GM15510 (cell line): Measurements from ENCODE around the gene SLC6A8.

ENCODE experiments used
- POLR2A ChIP-seq: IDR thresholded peaks from 3 replicates; pipeline ENCODE4 v1.6.1; 2011; ENCODE audit warnings: borderline replicate concordance; ENCODE audit not compliant: insufficient read length; ENCODE audit errors: extremely low read depth

Gene SLC6A8

DNA sequence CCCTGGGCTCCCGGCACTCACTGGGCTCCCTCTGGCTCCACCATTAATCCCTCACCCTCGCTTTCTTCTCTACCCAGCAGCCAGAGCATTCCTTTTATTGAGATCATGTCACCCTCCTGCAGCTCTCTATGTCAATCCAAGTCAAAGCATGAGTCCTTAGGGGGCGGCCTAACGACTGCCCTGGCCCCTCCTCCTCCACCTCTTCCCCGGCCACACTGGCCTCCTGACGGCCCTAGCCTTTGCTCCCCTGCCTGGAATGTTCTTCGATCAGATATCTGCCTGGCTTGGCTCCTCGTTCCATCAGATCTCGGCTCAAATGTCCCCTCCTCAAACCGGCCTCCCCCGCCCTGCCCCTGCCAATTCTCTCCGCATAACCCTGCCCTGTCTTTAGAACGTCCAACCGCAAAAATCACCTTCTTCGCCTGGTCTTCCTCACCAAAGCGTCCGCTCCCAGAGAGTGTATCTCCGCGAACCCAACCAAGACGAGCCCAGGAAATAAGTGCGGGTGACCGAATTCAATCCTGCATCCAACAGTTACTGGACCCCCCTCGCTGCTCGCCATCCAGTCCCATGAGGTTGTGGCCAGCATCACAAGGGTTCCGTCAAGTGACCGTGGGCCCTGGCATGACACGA lies 13.4 kb upstream of the SLC6A8 start:
- no peak for TF ChIP-seq POLR2A

DNA sequence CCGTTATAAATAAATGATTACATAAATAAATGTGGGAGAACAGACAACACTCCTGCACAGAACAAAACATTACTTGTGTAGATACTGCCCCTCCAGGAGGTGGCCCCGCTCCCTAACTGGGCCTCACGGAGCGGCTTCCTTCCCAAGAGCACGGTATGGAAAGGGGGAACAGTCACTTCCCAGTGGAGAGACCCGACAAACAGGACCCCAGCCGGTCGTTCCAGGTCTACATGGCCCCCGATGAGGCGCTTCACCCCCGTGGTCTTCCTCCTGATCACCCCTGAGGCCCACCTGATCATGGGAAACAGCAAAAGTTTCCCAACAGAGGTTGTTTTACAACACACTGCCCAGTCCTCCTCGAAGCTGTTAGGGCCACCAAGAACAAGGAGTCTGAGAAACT lies 6.6 kb upstream of the SLC6A8 start:
- no peak for TF ChIP-seq POLR2A

DNA sequence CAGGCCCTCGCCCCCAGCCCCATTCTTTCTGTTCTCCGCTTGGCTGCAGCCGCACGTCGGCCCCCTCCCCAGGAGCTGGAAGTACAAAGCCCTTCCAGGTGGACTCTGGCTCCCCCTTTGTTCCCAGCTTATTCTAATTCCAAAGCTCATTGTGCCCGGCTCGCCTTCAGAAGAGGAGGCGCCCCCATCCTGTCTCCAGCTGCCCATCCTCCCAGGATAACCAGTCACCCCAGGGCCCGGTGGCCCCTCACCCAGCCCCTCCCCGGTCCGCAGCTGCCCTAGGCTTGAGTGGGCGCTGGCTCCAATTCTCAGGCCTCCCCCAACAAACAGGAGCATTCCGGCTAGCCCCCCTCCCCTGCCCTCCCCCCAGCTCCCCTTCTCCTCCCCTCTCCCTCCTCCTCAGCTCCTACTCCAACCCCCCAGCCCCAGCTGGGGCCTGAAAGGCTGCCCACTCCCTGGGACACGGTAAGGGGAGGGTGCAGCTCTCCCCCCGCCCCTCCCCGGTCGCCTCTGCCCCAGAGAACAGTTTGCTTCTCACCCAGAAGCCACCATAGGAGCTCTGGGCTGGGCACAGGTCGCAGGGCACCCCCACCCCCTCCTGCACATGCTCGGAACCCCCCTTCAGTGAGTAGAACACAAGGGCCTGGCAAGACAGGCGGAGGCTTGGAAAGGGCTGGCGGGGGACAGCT lies 3.1 kb upstream of the SLC6A8 start:
- TF ChIP-seq POLR2A = no peak

DNA sequence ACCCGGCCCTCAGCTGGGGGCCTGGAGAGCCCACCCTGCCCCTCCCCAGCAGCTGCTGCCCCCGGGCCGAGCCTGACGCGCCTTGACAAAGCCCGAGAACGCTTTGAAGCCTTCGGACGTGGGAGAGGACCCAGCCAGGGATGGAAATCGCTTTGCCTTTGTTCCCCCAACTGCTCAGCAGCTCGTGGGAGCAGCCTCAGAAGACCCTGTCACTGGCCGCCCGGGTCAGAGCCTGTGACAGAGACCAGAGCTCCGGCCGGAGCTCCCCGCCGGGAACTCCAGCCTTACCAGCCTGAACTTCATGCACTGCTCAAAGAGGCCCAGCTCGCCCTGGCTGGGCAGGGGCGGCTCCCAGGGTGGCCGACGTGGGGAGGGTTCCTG lies 2.6 kb upstream of the SLC6A8 start:
- TF ChIP-seq POLR2A = no peak

DNA sequence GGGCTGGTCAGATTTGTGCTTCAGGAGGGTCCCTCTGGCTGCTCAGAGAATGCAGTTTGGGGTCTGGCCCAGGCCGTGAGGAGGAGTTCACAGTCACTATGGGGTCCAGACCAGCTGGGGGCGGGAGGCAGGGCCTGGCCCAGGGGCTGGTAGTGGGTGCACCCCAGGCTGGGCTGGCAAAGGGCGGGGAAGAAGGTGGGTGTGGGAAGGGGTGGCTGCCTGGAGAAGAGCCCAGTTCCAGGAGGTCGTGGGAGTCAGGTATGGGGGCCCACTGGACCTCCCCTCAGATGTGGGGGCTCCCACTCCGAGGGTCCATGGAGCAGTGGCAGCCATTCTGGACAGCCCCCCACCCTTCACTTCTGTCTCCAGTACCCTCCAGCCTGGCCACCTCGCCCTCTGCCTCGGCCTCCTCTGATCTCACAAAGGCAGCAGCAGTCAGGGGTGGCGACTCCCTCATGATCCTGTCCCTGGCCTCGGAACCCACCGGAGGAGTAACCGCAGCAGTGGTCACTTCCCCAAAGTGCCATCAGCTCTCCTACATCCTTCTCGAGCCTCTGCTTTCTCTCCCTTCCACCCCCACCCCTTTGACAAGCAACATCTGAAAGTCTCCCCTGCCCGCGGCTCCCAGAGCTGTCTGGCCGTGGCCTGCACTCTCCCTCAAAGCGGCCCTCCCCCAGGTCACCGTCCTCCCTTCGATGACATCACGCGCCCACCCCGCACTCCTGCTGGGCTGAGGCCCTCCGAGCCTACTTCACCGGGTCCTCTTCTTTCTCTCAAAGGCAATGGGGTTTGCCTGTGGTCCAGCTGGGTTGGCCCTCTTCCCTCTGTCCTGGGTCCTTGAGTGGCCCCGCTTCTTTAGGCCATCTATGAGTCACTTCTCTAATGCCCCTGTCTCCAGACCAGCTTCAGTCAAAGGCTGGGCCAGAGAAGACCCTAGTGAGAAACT lies 1.7 kb upstream of the SLC6A8 start:
- TF ChIP-seq POLR2A = no peak

DNA sequence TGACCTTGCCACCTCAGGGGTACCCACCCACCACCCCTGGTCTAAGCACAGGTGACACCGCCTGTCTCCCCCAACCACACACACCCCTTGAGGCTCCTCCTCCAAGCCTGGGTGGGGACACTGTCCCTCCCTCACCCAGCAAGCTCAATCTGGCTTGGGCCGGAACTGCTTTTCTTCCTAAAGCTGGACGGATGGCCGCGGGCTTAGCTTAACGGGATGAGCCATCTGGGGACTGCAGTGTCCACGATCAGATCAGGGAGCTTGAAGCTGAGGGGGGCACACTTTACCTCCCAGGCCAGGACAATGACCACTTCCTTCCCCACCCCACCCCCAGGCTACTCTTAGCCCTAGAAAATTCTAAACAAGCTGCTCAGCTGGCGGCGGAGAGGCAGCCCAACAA lies 1.0 kb upstream of the SLC6A8 start:
- TF ChIP-seq POLR2A = no peak

DNA sequence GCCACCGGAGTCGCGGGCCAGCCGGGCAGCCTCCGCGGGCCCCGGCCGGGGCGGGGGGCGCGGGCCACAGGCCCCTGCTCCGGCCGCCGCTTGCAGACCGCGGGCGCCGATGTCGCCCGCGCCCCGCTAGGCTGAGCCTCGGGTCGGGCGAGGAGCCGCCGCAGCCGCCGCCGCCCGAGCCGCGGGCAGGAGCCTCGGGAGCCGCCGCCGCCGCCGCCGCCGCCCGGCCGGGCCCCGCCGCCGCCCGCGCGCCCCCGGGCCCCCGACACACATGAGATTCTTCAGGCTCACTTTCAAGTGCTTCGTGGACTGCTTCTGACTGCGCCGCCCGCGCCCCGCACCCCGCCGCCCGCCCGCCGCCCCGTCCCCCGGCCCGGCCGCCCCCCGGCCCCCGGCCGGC lies 345 bp downstream of the SLC6A8 start:
- no peak for TF ChIP-seq POLR2A

DNA sequence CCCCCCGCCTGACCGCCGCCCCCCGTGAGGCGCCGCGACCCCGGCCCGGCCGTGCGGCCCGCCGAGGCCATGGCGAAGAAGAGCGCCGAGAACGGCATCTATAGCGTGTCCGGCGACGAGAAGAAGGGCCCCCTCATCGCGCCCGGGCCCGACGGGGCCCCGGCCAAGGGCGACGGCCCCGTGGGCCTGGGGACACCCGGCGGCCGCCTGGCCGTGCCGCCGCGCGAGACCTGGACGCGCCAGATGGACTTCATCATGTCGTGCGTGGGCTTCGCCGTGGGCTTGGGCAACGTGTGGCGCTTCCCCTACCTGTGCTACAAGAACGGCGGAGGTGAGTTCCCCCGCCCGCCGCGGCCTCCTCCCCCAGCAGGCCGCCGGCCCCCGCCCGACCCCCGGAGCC lies 780 bp downstream of the SLC6A8 start:
- TF ChIP-seq POLR2A = no peak

DNA sequence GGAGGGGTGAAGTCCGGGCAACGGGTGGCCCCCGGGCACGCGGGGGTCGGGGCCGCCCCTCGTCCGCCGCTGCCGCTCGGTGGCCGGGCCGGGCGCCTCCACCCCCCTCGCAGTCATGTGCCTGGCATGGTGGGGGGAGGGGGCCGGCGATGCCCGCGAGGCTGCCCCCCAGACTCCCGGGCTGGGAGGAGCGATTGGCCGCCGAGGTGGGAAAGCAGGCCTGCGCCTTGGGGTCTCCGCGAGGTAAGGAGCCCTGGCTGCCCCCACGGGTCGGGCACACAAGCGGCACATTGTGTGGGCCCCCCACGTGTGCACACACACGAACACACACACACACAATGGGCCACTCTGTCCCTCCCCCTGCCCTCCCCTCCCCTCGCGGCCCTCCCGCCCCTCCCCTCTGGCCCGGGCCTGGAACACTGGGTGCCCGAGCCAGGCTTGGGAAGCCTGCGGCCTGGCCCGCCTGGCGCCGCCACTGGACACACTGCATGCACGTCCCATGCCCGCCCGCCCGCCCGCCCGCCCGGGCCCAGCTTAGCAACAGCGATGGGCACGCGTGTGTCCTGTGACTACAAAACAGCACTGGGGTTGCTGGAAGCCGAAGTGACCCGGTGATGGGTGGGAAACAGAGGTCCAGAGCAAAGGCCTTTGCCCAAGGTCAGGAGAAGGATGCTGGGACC lies 1.3 kb downstream of the SLC6A8 start:
- no peak for TF ChIP-seq POLR2A

DNA sequence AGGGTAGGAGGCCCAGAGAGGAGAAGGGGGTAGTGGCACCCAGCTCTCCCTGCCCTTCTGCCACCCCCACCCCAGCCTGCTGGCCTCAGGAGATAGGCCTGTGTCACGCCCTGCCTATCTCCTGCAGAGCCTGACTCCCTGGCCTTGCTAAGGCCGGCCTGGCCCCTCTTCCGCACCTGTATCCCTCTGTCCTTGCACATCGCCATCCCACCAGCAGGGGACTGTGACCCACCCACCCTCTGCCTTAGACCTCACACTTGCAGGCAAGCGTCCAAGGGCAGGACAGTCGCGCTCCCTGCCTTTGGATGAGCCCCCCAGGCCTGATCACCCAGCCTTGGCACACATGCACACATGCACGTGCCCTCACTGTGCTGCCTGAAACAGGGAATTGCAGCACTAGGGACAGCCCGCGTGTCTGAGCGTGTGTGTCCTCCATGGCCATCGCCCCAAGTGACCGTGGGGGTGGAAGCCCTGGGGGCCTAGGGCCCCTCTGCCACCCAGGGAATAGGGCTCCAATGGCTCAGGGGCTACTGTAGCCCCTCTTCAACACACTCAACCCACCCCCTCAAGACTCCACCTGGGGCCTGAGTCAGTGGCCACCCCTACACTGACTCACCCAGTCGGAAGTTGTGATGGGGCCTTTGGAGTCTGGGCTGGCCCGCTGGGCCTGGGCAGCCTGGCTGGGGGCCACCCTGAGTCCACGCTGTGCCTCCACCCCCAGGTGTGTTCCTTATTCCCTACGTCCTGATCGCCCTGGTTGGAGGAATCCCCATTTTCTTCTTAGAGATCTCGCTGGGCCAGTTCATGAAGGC lies 2.1 kb downstream of the SLC6A8 start:
- TF ChIP-seq POLR2A = no peak

DNA sequence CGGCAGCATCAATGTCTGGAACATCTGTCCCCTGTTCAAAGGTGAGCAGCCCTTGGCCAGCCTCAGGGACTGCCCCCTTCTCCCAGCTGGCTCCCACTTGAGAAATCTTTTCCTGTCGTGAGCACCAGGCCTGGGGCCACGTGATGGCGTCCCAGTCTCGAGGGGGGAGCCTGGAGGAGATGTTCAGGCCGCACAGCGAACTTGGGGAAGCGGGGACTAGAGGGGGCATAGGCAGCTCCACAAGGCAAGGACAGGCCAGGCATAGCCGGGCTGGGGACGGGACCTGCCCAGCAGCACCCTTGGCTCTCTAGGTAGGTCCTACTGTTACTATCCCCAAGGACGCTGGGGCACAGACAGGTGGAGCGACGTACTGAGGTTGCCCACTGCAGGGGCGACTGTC lies 2.7 kb downstream of the SLC6A8 start:
- TF ChIP-seq POLR2A = no peak

DNA sequence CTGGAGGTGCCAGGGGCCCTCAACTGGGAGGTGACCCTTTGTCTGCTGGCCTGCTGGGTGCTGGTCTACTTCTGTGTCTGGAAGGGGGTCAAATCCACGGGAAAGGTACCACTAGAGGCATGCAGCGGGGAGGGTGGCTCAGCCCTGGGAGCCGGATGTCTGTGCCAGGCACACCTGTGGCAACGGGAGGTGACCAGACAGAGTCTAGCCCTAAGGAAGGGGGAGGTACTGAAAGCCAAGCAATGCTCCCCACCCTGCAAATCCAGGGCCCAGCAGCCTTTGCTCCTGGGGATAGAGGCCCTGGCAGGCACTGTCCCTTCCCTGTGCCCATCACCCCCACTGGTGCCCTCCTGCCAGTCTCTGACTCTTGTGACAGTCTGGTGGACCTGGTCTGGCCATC lies 4.3 kb downstream of the SLC6A8 start:
- TF ChIP-seq POLR2A = no peak

DNA sequence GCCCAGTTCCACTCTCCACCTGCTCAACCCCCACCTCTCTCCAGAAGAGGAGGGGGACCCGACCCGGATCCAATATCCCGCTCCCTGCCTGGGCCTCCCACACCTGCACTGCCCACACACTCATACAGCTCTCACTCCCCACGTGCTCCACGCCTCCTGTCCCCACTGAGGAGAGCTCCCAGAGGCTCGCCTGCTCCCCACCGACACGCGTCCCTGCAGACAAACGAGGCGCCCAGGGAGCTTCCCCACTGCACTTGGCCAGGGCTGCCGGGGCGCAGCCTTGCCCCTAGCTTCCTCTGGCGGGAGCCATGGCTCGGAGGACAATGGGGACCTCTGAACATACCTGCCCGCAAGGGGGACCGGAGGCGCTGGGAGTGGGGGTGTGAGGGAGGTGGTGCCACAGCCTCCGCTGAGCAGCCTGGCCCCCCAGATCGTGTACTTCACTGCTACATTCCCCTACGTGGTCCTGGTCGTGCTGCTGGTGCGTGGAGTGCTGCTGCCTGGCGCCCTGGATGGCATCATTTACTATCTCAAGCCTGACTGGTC lies 5.0 kb downstream of the SLC6A8 start:
- no peak for TF ChIP-seq POLR2A
